SK-N-SH treated with all-trans-retinoic acid at 6 μM for 48 hours (cell line): ENCODE results near the gene TTYH2.

Experiments
- ATAC-seq: fragments of 200-7000 bp; cut with Tn5 transposase; 3 replicates; pipeline ENCODE4 v1.9.1; 2020; ENCODE audit warnings: mild to moderate bottlenecking, moderate library complexity
- ARNTL ChIP-seq: fragments of 450-650 bp; formaldehyde crosslinking; IDR thresholded peaks from 2 replicates; pipeline ENCODE4 v1.5.0; 2020; ENCODE audit warnings: low read depth, mild to moderate bottlenecking, moderate library complexity, borderline replicate concordance
- BACH2 ChIP-seq: fragments of 250-450 bp; sonication (Bioruptor Pico); IDR thresholded peaks from 2 replicates; pipeline ENCODE4 v1.9.0; 2021; ENCODE audit warnings: mild to moderate bottlenecking, borderline replicate concordance
- CREB5 ChIP-seq: fragments of 250-450 bp; sonication (Bioruptor Pico); IDR thresholded peaks from 2 replicates; pipeline ENCODE4 v1.5.1; 2020; ENCODE audit warnings: low read depth, mild to moderate bottlenecking, moderate library complexity
- CSDC2 ChIP-seq: fragments of 250-450 bp; sonication (Bioruptor Pico); IDR thresholded peaks from 2 replicates; pipeline ENCODE4 v1.5.0; 2020; ENCODE audit warnings: mild to moderate bottlenecking, moderate library complexity
- CSRNP3 ChIP-seq: fragments of 250-450 bp; sonication (Bioruptor Pico); IDR thresholded peaks from 2 replicates; pipeline ENCODE4 v1.5.1; 2021; ENCODE audit warnings: mild to moderate bottlenecking, moderate library complexity
- ESRRG ChIP-seq: fragments of 250-450 bp; sonication (Bioruptor Pico); IDR thresholded peaks from 2 replicates; pipeline ENCODE4 v1.6.1; 2021; ENCODE audit warnings: mild to moderate bottlenecking
- GLIS3 ChIP-seq: fragments of 250-450 bp; sonication (Bioruptor Pico); IDR thresholded peaks from 2 replicates; pipeline ENCODE4 v1.5.0; 2020; ENCODE audit warnings: mild to moderate bottlenecking, moderate library complexity
- ISL1 ChIP-seq: fragments of 250-450 bp; sonication (Bioruptor Pico); IDR thresholded peaks from 2 replicates; pipeline ENCODE4 v2.1.2; 2022; ENCODE audit warnings: mild to moderate bottlenecking, moderate library complexity
- PATZ1 ChIP-seq: fragments of 250-450 bp; sonication (Bioruptor Pico); IDR thresholded peaks from 2 replicates; pipeline ENCODE4 v1.8.0; 2020; ENCODE audit warnings: mild to moderate bottlenecking, moderate library complexity, borderline replicate concordance
- POU6F1 ChIP-seq: fragments of 250-450 bp; sonication (Bioruptor Pico); IDR thresholded peaks from 2 replicates; pipeline ENCODE4 v1.8.0; 2021; ENCODE audit warnings: low read depth, mild to moderate bottlenecking, moderate library complexity, borderline replicate concordance
- RARB ChIP-seq: fragments of 250-450 bp; sonication (Bioruptor Pico); IDR thresholded peaks from 2 replicates; pipeline ENCODE4 v1.8.0; 2021; ENCODE audit warnings: mild to moderate bottlenecking, moderate library complexity
- SNAI2 ChIP-seq: fragments of 250-450 bp; sonication (Bioruptor Pico); IDR thresholded peaks from 2 replicates; pipeline ENCODE4 v1.5.0; 2020; ENCODE audit warnings: mild to moderate bottlenecking, moderate library complexity
- TCF4 ChIP-seq: fragments of 250-450 bp; sonication (Bioruptor Pico); IDR thresholded peaks from 2 replicates; pipeline ENCODE4 v1.8.0; 2021; ENCODE audit warnings: mild to moderate bottlenecking, moderate library complexity, borderline replicate concordance
- TOX ChIP-seq: fragments of 250-450 bp; sonication (Bioruptor Pico); IDR thresholded peaks from 2 replicates; pipeline ENCODE4 v1.8.0; 2021; ENCODE audit warnings: mild to moderate bottlenecking, moderate library complexity, borderline replicate concordance
- TSHZ2 ChIP-seq: fragments of 250-450 bp; sonication (Bioruptor Pico); IDR thresholded peaks from 2 replicates; pipeline ENCODE4 v1.5.0; 2020; ENCODE audit warnings: mild to moderate bottlenecking, moderate library complexity
- ZC3H10 ChIP-seq: fragments of 250-450 bp; sonication (Bioruptor Pico); IDR thresholded peaks from 2 replicates; pipeline ENCODE4 v1.5.1; 2021; ENCODE audit warnings: mild to moderate bottlenecking, moderate library complexity
- ZFP3 ChIP-seq: fragments of 250-450 bp; sonication (Bioruptor Pico); IDR thresholded peaks from 2 replicates; pipeline ENCODE4 v1.5.0; 2020; ENCODE audit warnings: mild to moderate bottlenecking, moderate library complexity
- ZFP30 ChIP-seq: fragments of 450-650 bp; formaldehyde crosslinking; IDR thresholded peaks from 2 replicates; pipeline ENCODE4 v1.5.0; 2022; ENCODE audit warnings: mild to moderate bottlenecking, moderate library complexity
- ZNF565 ChIP-seq: fragments of 450-650 bp; formaldehyde crosslinking; conservative IDR thresholded peaks from 2 replicates; pipeline ENCODE4 v1.5.0; 2020; ENCODE audit warnings: low read depth, mild to moderate bottlenecking, moderate library complexity
- ZNF70 ChIP-seq: fragments of 450-650 bp; formaldehyde crosslinking; IDR thresholded peaks from 2 replicates; pipeline ENCODE4 v1.5.0; 2020; ENCODE audit warnings: mild to moderate bottlenecking, moderate library complexity
- ZNF8 ChIP-seq: fragments of 450-650 bp; formaldehyde crosslinking; IDR thresholded peaks from 2 replicates; pipeline ENCODE4 v1.5.0; 2020; ENCODE audit warnings: mild to moderate bottlenecking, moderate library complexity

The TTYH2 gene

GRCh38 chr17:74199306-74200092 is 13.9 kb upstream of the TTYH2 start (continued):
- TF ChIP-seq TSHZ2 (CRISPR knock-in tag) = no peak
- TF ChIP-seq TOX (CRISPR knock-in tag) = no peak

- no peak for TF ChIP-seq ESRRG (CRISPR knock-in tag)
- TF ChIP-seq TCF4 (CRISPR knock-in tag) = no peak
- TF ChIP-seq ZFP30 = no peak
- TF ChIP-seq ISL1 (CRISPR knock-in tag) = no peak
- TF ChIP-seq CREB5 (CRISPR knock-in tag) = no peak
- TF ChIP-seq ARNTL (CRISPR knock-in tag) = no peak
- TF ChIP-seq BACH2 (CRISPR knock-in tag) = no peak
- no peak for TF ChIP-seq TOX (CRISPR knock-in tag)
- no peak for TF ChIP-seq CSRNP3
- TF ChIP-seq SNAI2 (CRISPR knock-in tag) = no peak
- no peak for TF ChIP-seq PATZ1 (CRISPR knock-in tag)
- no peak for TF ChIP-seq RARB (CRISPR knock-in tag)
- no peak for TF ChIP-seq GLIS3 (CRISPR knock-in tag)
- no peak for TF ChIP-seq ZC3H10 (CRISPR knock-in tag)
- TF ChIP-seq ZNF8 (CRISPR knock-in tag) = no peak
- TF ChIP-seq ZFP3 (CRISPR knock-in tag) = no peak
- TF ChIP-seq POU6F1 (CRISPR knock-in tag) = no peak
- no peak for TF ChIP-seq ZNF70
- ATAC-seq = no peak
Observed at GRCh38 chr17:74200112-74200511, 13.3 kb upstream of the TTYH2 start.

GRCh38 chr17:74201250-74201649 is 12.1 kb upstream of the TTYH2 start:
- TF ChIP-seq CSDC2 (no peak), POU6F1 (CRISPR knock-in tag) (no peak), TSHZ2 (CRISPR knock-in tag) (no peak), ZNF565 (CRISPR knock-in tag) (no peak), TCF4 (CRISPR knock-in tag) (no peak)
- no peak for ATAC-seq
